Hematopoietic multipotent progenitor cell treated with erythropoietin and hydrocortisone succinate and interleukin-3 and kit ligand, for 15 days (in vitro differentiated cells): ENCODE measurements around the gene SLFN12L.
"Not testable (repeated sequence)": the region's sequence is repeated elsewhere in the genome, so short reads cannot be mapped to it uniquely, and the experiment has no call there.

Experiments used
- DNase-seq: peaks from one replicate; pipeline ENCODE4 v3.0.0-alpha.2; 2015; ENCODE audit warnings: low spot score

The SLFN12L gene

GRCh38 chr17:35537601-35538141 lies at the start of gene SLFN12L:
Gene SLFN12L, minus strand, starts transcription at chr17:35537678. Its CDS starts 15,314 bp downstream, at chr17:35522364.
- DNase-seq: no peak

DNA sequence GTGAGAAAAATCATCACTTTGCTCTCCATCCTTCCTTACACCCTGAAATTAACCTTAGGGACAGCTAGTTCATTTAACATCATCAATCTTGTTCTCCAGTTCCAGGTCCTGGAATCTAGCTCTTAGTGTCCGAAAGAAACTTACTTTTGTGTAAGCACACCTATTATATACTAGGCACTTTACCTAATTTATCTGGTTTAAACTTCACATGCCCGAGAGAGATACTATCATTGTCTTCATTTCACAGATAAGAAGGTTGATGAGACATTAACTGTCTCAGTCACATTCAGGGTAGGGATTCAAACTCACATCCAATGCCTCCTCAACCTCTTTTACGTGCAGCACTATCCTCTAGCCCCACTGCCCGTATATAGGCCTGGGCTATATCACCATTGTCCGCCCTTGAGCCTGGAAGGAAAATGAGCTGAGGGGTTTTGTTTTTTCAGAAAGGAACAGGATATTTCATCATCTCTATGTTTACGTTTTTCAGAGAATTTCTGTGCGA lies 49.1 kb upstream of the SLFN12L start:
- DNase-seq: no peak

DNA sequence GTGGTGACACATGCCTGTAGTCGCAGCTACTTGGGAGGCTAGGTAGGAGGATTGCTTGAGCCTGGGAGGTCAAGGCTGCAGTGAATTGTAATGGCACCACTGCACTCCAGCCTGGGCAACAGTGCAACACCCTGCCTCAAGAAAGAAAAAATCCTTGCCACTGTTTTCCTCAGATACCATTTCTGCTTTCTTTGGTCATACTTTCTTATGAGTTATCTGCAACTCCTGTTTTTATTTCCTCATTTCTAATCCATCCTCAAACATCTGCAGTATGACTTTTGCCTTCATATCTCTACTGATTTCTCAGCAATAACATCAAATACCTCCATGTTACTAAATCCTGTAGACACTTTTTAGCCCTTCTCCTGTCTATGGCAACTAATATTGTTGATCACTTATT lies 46.6 kb upstream of the SLFN12L start:
- DNase-seq: no peak

DNA sequence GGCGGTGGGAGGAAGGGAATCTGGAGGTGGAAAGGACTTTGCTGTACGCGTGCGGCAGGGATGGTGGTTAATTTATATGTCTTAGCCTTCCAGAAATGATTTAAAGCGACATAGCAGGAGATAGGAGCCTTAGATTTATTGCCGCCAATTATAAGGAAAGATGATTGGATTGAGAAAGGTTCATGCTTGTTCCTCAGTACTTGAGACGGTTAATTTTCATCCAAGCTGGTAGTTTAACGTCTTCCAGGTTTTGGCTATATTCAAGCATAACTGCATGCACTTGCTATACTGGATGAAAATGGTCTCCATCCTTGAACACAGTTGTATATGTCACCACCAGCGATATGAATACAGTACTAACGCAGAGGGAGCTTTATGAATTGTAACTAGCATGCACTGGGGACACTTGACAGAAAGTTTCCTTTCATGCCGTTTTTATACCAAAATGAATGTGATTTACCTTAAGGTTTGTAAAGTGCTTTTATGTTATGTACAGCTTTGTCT lies 41.5 kb upstream of the SLFN12L start:
- DNase-seq: no peak

DNA sequence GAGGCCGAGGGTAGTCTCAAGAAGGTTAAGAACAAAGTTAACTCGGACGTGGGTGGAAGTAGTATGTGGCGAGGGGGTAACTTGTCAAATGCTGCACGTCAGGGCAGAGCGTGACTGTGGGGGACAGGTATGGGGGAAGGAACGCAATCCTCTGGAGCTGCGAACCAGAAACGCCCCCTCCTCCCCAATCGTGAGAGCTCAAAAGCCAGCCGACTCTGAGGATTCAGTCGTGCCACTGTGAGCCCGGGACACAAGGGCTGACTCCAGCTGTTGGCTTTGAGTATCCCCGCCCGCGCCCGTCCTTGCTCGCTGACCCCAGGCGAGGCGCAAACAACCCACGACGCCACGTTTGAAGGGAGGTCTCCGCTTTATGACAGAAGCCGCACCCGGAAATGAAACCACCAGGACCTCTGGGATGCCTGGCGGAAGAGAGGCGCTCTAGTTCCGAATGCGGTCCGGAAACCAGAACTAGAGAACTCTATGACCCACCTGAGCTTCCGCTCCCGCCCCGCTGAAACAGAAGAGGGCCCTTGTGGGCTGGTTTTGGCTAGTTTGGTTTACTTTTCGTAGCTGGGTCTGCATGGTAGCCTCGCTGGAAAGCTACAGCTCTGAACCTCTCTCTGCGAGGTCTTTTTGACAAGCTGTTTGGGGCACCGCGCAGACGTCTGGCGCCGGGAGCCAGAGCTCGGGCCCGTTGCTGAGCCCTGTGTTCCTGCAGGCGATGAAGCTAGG lies 40.9 kb upstream of the SLFN12L start, which contains the start of gene PEX12:
TSS of gene PEX12 (minus strand) at position 375 of the 732 bp plus-strand sequence. CDS start 550 bp downstream, outside the sequence.
- DNase-seq: peak; percentile 86

- DNase-seq: no peak
Observed at GRCh38 chr17:35577830-35578196, 40.3 kb upstream of the SLFN12L start.

GRCh38 chr17:35575759-35576158 lies 38.3 kb upstream of the SLFN12L start:
- DNase-seq: no peak

- DNase-seq: no peak
Observed at GRCh38 chr17:35569405-35569804, 31.9 kb upstream of the SLFN12L start.

DNA sequence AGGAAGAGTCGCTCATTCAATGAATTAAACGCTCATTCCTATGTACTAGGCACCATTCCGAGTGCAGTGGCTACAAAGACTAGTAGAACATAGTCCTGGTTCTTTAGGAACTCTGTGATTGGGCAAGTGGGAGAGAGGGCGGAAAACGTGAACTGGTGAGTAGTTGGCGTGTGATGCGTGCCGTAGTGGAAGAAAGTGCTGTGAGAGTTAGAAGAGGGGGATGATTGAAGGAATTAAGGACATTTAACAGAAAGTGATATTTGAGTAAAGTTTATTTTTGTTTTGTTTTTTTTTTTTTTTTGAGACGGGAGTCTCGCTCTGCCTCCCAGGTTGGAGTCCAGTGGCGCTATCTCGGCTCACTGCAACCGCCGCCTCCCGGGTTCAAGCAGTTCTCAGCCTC lies 31.1 kb upstream of the SLFN12L start:
- DNase-seq: peak; percentile 47

- no peak for DNase-seq
Observed at GRCh38 chr17:35566968-35567367, 29.5 kb upstream of the SLFN12L start.

GRCh38 chr17:35563181-35563580 lies 25.7 kb upstream of the SLFN12L start:
- DNase-seq: not testable (repeated sequence)

DNA sequence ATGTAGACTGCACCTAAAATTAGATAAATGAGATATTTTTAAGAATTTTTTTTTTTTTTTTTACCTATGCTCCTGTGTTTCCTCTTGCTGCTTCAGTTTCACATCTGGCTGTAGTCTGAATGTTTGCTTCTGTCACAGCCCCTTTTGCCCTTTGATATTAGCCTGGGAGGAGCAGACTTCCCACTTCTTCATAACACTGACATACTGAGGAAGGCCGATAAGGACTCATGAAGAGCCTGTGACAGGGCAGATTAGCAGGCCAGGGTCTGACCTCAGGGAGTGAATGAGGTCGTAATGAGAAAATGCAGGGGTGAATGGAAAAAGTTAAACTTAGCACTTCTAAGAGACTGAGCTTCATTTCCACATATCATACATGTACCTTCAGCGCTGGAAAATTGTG lies 23.2 kb upstream of the SLFN12L start, which contains the start of gene SLFN14:
TSS of gene SLFN14 (minus strand) at position 117 of the 400 bp plus-strand sequence. CDS start 2,757 bp downstream, outside the sequence.
- peak; percentile 98 for DNase-seq

- peak; percentile 59 for DNase-seq
Observed at GRCh38 chr17:35559495-35560210, 22.2 kb upstream of the SLFN12L start.

DNA sequence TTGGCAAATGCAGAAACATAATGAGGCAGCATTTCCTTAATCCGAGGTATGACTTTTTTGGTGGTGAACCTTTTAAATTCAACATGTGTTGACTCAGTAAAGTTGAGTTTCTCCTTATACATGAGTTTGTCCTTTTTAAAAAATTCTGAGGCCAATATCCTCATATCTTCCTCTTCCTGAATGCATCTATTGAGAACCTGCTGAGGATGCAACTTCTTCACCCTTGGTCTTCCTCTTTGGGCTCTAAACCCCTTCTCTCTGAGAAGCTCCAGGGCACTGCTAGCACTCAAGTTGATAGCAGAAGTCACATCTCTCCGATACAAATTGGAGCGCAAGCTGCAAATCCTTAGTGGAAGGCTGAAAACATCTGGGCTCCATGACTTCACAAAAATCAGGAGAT lies 19.9 kb upstream of the SLFN12L start:
- DNase-seq: peak; percentile 44

- DNase-seq: peak; percentile 52
Observed at GRCh38 chr17:35555691-35556090, 18.2 kb upstream of the SLFN12L start.

- DNase-seq: no peak
Observed at GRCh38 chr17:35554668-35555067, 17.2 kb upstream of the SLFN12L start.

DNA sequence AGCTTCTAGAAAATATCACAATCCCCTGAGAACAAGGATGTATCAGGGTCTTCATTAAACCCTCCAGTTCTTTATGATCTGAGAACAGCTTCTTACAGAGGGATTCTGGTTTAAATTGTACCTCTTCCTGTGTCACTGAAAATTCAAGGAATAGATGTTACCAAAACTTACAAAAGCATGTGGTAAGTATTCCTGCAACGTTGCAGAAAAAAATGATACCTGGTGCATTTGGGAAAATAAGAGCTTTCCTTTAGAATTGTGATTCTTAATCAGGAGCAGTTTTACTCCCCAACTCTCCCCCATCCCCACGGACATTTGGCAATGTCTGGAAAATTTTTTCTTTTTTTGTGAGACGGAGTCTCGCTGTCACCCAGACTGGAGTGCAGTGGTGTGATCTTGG lies 15.8 kb upstream of the SLFN12L start:
- no peak for DNase-seq

DNA sequence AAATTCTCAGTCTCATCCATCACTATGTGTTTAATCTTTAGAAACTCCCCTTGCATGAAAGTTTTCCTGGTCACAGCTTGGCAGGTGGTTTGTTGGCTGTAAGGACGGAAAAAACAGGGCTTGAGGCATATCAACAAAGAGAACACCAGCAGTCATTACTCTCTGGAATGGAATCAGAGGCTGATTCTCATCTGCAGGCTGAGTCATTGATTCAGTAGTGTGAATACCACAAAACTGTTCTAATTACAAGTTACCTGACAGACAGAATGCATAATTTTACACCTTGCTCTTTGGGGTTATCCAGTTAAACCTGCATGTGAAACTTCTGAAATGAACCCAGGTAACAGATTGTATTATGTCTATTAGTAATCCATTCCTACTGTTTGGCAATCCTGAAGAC lies 11.5 kb upstream of the SLFN12L start:
- DNase-seq: no peak

DNA sequence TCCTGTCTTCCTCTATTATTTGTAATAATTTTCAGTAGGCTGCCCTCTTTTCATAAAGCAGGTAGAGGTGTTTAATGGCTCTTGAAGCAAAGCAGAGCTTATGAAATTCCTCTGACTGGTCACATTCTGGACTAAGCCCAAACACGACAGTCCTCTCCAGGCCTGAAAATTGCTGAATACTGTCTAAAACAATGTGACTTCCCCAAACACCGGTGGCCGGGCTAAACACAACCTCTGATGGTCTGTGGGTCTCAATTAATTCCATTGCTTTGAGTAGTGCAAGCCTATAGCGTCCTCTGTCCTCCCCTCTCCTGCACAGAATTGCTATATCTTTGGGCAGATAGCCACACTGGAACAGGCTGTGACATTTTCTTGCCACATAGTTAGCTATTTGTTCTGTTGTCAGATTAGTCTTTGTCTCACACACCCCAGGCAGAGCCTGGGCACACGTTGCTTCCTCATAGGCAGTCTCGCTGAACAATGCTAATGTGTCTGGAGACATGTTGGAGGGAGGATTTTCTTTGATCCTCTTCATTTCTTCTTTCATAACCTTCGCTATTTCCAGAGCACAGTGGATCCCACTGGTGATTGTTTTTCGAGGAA lies 10.8 kb upstream of the SLFN12L start:
- no peak for DNase-seq

- DNase-seq: no peak
Observed at GRCh38 chr17:35546487-35546886, 9.0 kb upstream of the SLFN12L start.

- DNase-seq: no peak
Observed at GRCh38 chr17:35545150-35545549, 7.7 kb upstream of the SLFN12L start.

DNA sequence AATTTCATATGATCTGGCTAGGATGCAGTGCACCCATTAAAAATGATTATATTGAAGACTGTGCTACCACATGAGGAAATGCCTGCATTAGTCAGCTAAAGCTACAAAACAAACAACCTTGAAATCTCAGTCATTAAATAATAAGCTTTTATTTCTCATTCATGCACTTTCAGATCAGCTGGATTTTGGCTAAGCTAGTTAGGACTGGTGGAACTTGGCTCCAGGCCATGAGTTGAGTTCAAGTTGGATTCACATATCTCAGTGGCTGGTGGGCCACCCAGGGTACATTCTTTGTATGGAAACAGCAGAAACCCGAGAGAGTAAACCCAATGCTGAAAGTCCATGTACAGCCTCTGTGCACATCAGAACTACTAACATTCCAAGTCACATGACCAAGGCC lies 6.4 kb upstream of the SLFN12L start:
- no peak for DNase-seq
